Smooth muscle cell (in vitro differentiated cells): ENCODE results near the gene GRM1. TPM values are rescaled to one million over a fixed set of nuclear protein-coding genes. Genes with fewer than 3 reads are reported as not detected.

Experiments
- DNase-seq: peaks from one replicate; lab custom pipeline; 2025; ENCODE audit not compliant: unreplicated experiment; lab: John Stamatoyannopoulos, UW
- H2AFZ ChIP-seq: fragments of 200-600 bp; sonication (generic); 2 replicates; pipeline ENCODE4 v1.6.0; 2016; ENCODE audit warnings: antibody characterized with exemption, low read depth, mild to moderate bottlenecking
- H3F3A ChIP-seq: fragments of 200-600 bp; sonication (generic); 2 replicates; pipeline ENCODE4 v1.6.0; 2017; ENCODE audit warnings: antibody characterized with exemption, low read depth
- H3K27ac ChIP-seq: fragments of 200-600 bp; sonication (generic); 2 replicates; pipeline ENCODE4 v1.5.1; 2016; ENCODE audit warnings: low read depth, mild to moderate bottlenecking
- H3K27me3 ChIP-seq: fragments of 200-600 bp; sonication (generic); 2 replicates; pipeline ENCODE4 v1.6.1; 2016; ENCODE audit warnings: low read depth, mild to moderate bottlenecking
- H3K36me3 ChIP-seq: fragments of 200-600 bp; sonication (generic); 2 replicates; pipeline ENCODE4 v1.5.1; 2016; ENCODE audit warnings: low read depth
- H3K4me1 ChIP-seq: fragments of 200-600 bp; sonication (generic); 2 replicates; pipeline ENCODE4 v1.5.1; 2016; ENCODE audit warnings: low read depth
- H3K4me2 ChIP-seq: fragments of 200-600 bp; sonication (generic); 2 replicates; pipeline ENCODE4 v1.6.0; 2016; ENCODE audit warnings: mild to moderate bottlenecking
- H3K4me3 ChIP-seq: fragments of 200-600 bp; sonication (generic); 2 replicates; pipeline ENCODE4 v1.5.1; 2016; ENCODE audit warnings: mild to moderate bottlenecking
- H3K79me2 ChIP-seq: fragments of 200-600 bp; sonication (generic); 2 replicates; pipeline ENCODE4 v1.6.0; 2016; ENCODE audit warnings: low read depth, mild to moderate bottlenecking
- H3K9ac ChIP-seq: fragments of 200-600 bp; sonication (generic); 2 replicates; pipeline ENCODE4 v1.6.0; 2016; ENCODE audit warnings: low read depth
- H3K9me3 ChIP-seq: fragments of 200-600 bp; sonication (generic); replicated peaks from 2 replicates; pipeline ENCODE4 v1.5.1; 2016; ENCODE audit warnings: low read depth
- H4K20me1 ChIP-seq: fragments of 200-600 bp; sonication (generic); 2 replicates; pipeline ENCODE4 v1.6.0; 2016; ENCODE audit warnings: low read depth
- WGBS: methylation state at CpG from one replicate; pipeline ENCODE4 v1.1.7; 2016; ENCODE audit warnings: low lambda C conversion rate; 5-methylcytosine and 5-hydroxymethylcytosine counted together
- polyA plus RNA-seq: library from polyadenylated mRNA; unstranded; fragments of >200 nt; fragmentation: Nextera tagmentation; extraction: Ambion mirVana; gene quantifications from 2 replicates; pipeline ENCODE4 v1.2.1, GENCODE V29; 2016
- total RNA-seq: library from RNA; depleted of rRNA; stranded (reverse); fragments of >200 nt; gene quantifications from 2 replicates; pipeline ENCODE4 v1.2.3, GENCODE V29; 2014
- TF ChIP-seq, protein P1 (sequence below): fragments of 200-600 bp; sonication (generic); IDR thresholded peaks from 2 replicates; pipeline ENCODE4 v1.5.1; 2017; ENCODE audit warnings: borderline replicate concordance, mild to moderate bottlenecking, antibody characterized with exemption; ENCODE audit not compliant: insufficient read depth, poor library complexity, severe bottlenecking

The GRM1 gene
- total and polyA plus RNA-seq, 2 experiments from 2014 or later = not detected

DNA sequence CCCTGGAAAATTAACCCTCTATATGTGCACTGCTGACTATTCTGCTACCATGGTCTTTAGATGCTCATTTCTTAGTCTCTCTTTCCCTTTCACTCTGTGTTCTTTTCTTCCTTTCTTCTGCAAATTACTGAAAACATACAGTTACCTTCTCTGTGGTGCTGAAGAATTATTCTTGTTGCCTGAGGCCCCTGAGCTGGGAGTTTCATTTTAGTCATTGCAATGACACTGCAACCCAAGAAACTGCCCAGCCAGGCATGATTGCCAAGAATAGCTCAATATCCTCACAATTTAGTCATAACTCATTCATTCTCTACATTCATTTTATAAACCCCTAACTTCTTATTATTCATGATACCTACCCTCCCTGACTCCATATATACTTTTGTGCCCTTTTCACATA, 269.0 kb downstream of the GRM1 start:
- Histone ChIP-seq H3K4me2 (no peak overlapping the region), H3K36me3 (no peaks in the 10 kb centered on the region), H3K27me3 (no peaks in the 10 kb centered on the region), H3K27ac (no peak overlapping the region), H3K79me2 (no peaks in the 10 kb centered on the region), H2AFZ (no peak overlapping the region), H3K4me1 (no peaks in the 10 kb centered on the region), H4K20me1 (no peaks in the 10 kb centered on the region), H3K9ac (no peak overlapping the region), H3F3A (no peaks in the 10 kb centered on the region), H3K4me3 (no peak overlapping the region), H3K9me3 (no peaks in the 10 kb centered on the region)
- TF ChIP-seq, protein P1, sequence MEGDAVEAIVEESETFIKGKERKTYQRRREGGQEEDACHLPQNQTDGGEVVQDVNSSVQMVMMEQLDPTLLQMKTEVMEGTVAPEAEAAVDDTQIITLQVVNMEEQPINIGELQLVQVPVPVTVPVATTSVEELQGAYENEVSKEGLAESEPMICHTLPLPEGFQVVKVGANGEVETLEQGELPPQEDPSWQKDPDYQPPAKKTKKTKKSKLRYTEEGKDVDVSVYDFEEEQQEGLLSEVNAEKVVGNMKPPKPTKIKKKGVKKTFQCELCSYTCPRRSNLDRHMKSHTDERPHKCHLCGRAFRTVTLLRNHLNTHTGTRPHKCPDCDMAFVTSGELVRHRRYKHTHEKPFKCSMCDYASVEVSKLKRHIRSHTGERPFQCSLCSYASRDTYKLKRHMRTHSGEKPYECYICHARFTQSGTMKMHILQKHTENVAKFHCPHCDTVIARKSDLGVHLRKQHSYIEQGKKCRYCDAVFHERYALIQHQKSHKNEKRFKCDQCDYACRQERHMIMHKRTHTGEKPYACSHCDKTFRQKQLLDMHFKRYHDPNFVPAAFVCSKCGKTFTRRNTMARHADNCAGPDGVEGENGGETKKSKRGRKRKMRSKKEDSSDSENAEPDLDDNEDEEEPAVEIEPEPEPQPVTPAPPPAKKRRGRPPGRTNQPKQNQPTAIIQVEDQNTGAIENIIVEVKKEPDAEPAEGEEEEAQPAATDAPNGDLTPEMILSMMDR = no peak
- no peak for DNase-seq

DNA sequence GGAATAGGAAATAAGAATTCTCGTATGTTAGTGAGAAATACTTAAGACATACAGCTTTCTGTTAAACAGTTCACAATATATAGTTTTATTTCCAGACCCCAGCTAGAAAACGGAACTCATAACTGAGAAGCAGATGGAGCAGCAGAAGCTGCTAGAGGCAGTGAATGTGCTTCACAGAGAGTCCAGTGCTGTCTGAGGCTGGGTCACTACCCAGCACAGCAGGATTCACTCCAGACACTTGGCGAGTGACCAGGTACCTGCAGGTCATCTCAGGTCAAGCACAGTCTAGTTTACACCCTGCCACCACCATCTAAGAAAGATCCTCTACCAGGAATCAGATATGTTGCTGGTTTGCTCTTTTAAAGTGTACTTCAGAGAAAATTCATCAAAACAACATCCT, 271.7 kb downstream of the GRM1 start:
- no peaks in the 10 kb centered on the region for H3F3A ChIP-seq
- H3K27me3 ChIP-seq = no peaks in the 10 kb centered on the region
- no peak overlapping the region for H3K27ac ChIP-seq
- TF ChIP-seq, protein P1 = no peak
- H3K79me2 ChIP-seq = no peaks in the 10 kb centered on the region
- no peak overlapping the region for H3K4me3 ChIP-seq
- no peak for DNase-seq
- no peak overlapping the region for H3K9ac ChIP-seq
- H3K4me1 ChIP-seq = no peaks in the 10 kb centered on the region
- no peak overlapping the region for H2AFZ ChIP-seq
- H4K20me1 ChIP-seq = no peaks in the 10 kb centered on the region
- H3K9me3 ChIP-seq = no peaks in the 10 kb centered on the region
- no peak overlapping the region for H3K4me2 ChIP-seq
- 86% methylated on average over 3 of the region's 3 CpGs for WGBS
- H3K36me3 ChIP-seq = no peaks in the 10 kb centered on the region

DNA sequence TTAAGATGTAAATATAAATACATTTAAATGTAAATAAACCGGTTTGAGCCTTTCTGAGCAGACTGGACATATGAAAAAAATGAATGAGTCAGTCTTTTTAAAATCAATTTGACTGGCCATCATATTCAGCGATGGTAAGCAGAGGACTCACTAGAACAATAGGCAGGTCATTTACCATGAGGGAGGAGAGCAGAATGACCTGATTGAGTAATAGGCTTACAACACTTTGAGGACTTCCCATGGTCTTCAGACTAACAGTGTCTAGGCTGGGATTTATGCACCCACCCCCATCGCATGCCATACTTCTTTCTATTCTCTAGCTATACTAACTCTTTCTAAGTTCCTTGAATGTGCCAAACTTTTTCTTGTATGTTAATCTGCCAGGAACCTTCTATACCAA, 272.9 kb downstream of the GRM1 start:
- no peak overlapping the region for H2AFZ ChIP-seq
- no peak overlapping the region for H3K4me2 ChIP-seq
- H4K20me1 ChIP-seq = no peaks in the 10 kb centered on the region
- no peak for DNase-seq
- no peaks in the 10 kb centered on the region for H3F3A ChIP-seq
- no peaks in the 10 kb centered on the region for H3K36me3 ChIP-seq
- no peaks in the 10 kb centered on the region for H3K27me3 ChIP-seq
- H3K4me1 ChIP-seq = no peaks in the 10 kb centered on the region
- H3K9me3 ChIP-seq = no peaks in the 10 kb centered on the region
- H3K27ac ChIP-seq = no peak overlapping the region
- TF ChIP-seq, protein P1 = no peak
- H3K9ac ChIP-seq = no peak overlapping the region
- 82% methylated on average over 3 of the region's 3 CpGs for WGBS
- no peaks in the 10 kb centered on the region for H3K79me2 ChIP-seq
- no peak overlapping the region for H3K4me3 ChIP-seq

DNA sequence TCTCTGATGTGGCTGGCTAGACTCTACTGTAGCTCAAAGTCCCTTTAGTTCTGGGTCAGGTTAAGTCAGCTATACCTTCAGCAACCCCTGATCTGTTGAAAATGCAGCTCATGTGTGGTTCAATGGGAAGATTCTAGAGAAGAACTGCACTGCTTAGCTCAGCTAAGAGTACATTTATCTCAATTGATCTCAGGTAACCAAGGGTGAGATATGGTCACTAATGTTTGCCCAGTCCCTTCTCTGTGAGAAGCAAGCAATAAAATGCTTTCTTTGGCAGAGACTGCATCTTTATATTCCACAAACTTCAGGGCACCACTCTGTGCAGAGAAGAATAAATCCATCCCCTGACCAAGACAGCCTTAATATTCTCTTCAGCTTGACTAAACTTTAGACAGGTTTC, 274.1 kb downstream of the GRM1 start:
- Histone ChIP-seq H3K4me3 (no peak overlapping the region), H3K4me1 (no peaks in the 10 kb centered on the region), H2AFZ (peak overlapping the region; percentile 45), H3K9me3 (no peaks in the 10 kb centered on the region), H3K9ac (no peak overlapping the region), H3K4me2 (no peak overlapping the region), H3K79me2 (no peaks in the 10 kb centered on the region), H3K27me3 (no peaks in the 10 kb centered on the region), H4K20me1 (no peaks in the 10 kb centered on the region), H3K36me3 (no peaks in the 10 kb centered on the region), H3F3A (no peaks in the 10 kb centered on the region), H3K27ac (no peak overlapping the region)
- TF ChIP-seq, protein P1 = no peak
- no peak for DNase-seq
